Mucosa of descending colon (tissue), 3 donors: Measurements from ENCODE around the gene VIT. TPM values are rescaled to one million over a fixed set of nuclear protein-coding genes. Genes with fewer than 3 reads are reported as not detected.
A peak's percentile ranks its signal among the peaks of the same experiment; 100 is the strongest.
"Not testable (repeated sequence)": the region's sequence is repeated elsewhere in the genome, so short reads cannot be mapped to it uniquely, and the experiment has no call there.

Experiments used
- ATAC-seq: fragments of 200-7000 bp; cut with Tn5 transposase; one replicate; pipeline ENCODE4 v1.9.1; 2020; ENCODE audit warnings: mild to moderate bottlenecking, moderate library complexity
- DNase-seq, 3 donors: peaks; one replicate each; pipeline ENCODE4 v3.0.0-alpha.2; 2020
- H3K36me3 ChIP-seq: fragments of 200-600 bp; one replicate; pipeline ENCODE4 v1.8.0; 2021; ENCODE audit warnings: low read depth, mild to moderate bottlenecking
- H3K4me1 ChIP-seq: fragments of 200-600 bp; one replicate; pipeline ENCODE4 v1.8.0; 2021; ENCODE audit warnings: low read depth, mild to moderate bottlenecking
- H3K4me3 ChIP-seq: fragments of 200-600 bp; one replicate; pipeline ENCODE4 v1.8.0; 2021; ENCODE audit warnings: mild to moderate bottlenecking
- H3K9me3 ChIP-seq: fragments of 200-600 bp; one replicate; pipeline ENCODE4 v1.8.0; 2021; ENCODE audit warnings: mild to moderate bottlenecking
- intact Hi-C, 2 donors: fragments of 100-400 bp; cut with DNase I in 1 of 2; cut with micrococcal nuclease in 1 of 2; formaldehyde crosslinking; loops; one replicate each; pipeline versions ENCODE4 v1.11.0 to v1.11.1; 2022; cut with DNase I, micrococcal nuclease
- total RNA-seq, 3 donors: library from RNA; stranded (reverse); fragmentation: NEBNext Ultra II Directional in 2 of 3; extraction: Animal tissue kit (Norgen Biotek cat#: 25700) in 2 of 3; gene quantifications; one replicate each; pipeline versions ENCODE4 v1.2.1 to v1.2.4, GENCODE V29; 2021 to 2023
- TF ChIP-seq, protein P1 (sequence below): fragments of 200-600 bp; IDR thresholded peaks from one replicate; pipeline ENCODE4 v1.8.0; 2022; ENCODE audit warnings: antibody characterized with exemption, mild to moderate bottlenecking
- donor health status: DM: no; HTN: no; CAD: no; lungs with moderate emphysema.
- donor health status: DM: no; HTN: no; CAD: no.
- donor health status: DM: no; HTN: yes; CAD: no.

The VIT gene
- total RNA-seq, 3 donors from 2014 or later, result 1.3 to 3.5 TPM; not detected in 1

DNA sequence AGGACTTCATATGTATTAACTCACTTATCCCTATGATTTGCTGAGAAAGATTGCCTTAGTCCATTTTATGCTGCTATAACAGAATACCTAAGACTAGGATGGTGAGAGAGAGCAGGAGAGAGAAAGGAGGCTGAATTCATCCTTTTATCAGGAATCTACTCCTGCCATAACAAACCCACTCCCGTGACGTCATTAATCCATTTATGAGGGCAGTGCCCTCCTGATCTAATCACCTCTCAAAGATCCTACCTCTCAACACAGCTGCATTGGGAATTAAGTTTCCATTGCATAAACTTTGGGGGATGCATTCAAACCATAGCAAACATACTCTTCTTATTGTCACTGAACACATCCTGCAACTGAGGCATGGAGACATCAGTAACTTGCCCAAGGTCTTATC, 122.0 kb downstream of the VIT start:
- Histone ChIP-seq H3K36me3 (no peaks in the 10 kb centered on the region), H3K9me3 (no peaks in the 10 kb centered on the region), H3K4me3 (no peak overlapping the region), H3K4me1 (peaks cover 32% of the 10 kb centered on the region)
- TF ChIP-seq, protein P1, sequence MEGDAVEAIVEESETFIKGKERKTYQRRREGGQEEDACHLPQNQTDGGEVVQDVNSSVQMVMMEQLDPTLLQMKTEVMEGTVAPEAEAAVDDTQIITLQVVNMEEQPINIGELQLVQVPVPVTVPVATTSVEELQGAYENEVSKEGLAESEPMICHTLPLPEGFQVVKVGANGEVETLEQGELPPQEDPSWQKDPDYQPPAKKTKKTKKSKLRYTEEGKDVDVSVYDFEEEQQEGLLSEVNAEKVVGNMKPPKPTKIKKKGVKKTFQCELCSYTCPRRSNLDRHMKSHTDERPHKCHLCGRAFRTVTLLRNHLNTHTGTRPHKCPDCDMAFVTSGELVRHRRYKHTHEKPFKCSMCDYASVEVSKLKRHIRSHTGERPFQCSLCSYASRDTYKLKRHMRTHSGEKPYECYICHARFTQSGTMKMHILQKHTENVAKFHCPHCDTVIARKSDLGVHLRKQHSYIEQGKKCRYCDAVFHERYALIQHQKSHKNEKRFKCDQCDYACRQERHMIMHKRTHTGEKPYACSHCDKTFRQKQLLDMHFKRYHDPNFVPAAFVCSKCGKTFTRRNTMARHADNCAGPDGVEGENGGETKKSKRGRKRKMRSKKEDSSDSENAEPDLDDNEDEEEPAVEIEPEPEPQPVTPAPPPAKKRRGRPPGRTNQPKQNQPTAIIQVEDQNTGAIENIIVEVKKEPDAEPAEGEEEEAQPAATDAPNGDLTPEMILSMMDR, result no peak
- DNase-seq (no peak), ATAC-seq (no peak)
- intact Hi-C loops, result no loop called here

DNA sequence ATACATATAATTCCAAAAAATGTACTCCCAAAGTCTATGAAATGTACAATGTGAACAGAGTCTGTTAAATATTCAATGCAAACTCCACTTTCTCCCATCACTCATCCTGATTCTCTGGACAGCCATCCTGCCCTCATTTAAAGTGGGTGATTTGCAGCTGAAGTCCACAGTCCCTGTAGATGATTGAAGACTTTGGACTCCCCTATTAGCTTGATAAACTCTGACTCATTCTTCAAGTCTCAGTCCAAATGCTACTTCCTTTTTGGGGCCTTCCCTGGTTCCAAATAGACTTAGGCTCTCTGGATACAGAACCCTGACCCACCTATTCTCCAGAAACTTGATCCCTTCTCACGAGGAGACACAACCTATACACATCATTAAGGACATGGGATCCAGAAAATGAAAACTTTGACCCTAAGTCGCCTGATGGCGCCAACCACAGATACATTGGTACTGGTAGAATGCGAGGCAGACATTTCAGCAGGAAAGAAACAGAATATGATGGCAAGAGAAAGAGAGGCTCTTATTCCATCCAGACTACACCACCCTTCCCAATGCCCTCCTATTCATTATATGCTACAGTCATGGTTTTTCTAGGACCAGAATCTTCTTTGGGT, 122.7 kb downstream of the VIT start:
- H3K4me3 ChIP-seq, result no peak overlapping the region
- H3K4me1 ChIP-seq, result peaks cover 32% of the 10 kb centered on the region
- TF ChIP-seq, protein P1, result no peak
- no peaks in the 10 kb centered on the region for H3K9me3 ChIP-seq
- ATAC-seq (peak; percentile 51), DNase-seq (no peak)
- H3K36me3 ChIP-seq, result no peaks in the 10 kb centered on the region
- intact Hi-C loops, result no loop called here

GRCh38 chr2:36820942-36821605, 124.6 kb downstream of the VIT start:
- no peak overlapping the region for H3K4me3 ChIP-seq
- intact Hi-C loops, result no loop called here
- no peaks in the 10 kb centered on the region for H3K9me3 ChIP-seq
- DNase-seq, result peak in 1 of 3 donors; percentile 70
- peaks cover 32% of the 10 kb centered on the region for H3K4me1 ChIP-seq
- no peaks in the 10 kb centered on the region for H3K36me3 ChIP-seq
- ATAC-seq, result peak; percentile 93
- TF ChIP-seq, protein P1, result no peak

DNA sequence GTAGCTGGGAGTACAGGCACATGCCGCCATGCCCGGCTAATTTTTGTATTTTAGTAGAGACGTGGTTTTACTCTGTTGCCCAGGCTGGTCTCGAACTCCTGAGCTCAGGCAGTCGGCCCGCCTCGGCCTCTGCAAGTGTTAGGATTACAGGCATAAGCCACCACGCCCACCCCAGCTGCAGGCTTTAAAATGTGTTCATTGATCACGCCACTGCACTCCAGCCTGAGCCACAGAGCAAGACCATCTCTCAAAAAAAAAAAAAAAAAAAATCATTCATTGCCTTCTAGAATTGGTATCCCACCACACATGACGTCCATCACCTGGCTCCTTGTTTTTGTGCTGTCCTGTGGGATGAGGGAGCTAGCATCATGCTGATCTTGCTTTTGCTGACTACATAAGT, 127.4 kb downstream of the VIT start:
- TF ChIP-seq, protein P1, result no peak
- intact Hi-C loops, result no loop called here
- ATAC-seq (no peak), DNase-seq (no peak)
- no peak overlapping the region for H3K4me3 ChIP-seq
- H3K9me3 ChIP-seq, result no peaks in the 10 kb centered on the region
- H3K36me3 ChIP-seq, result no peaks in the 10 kb centered on the region
- H3K4me1 ChIP-seq, result peaks cover 24% of the 10 kb centered on the region

DNA sequence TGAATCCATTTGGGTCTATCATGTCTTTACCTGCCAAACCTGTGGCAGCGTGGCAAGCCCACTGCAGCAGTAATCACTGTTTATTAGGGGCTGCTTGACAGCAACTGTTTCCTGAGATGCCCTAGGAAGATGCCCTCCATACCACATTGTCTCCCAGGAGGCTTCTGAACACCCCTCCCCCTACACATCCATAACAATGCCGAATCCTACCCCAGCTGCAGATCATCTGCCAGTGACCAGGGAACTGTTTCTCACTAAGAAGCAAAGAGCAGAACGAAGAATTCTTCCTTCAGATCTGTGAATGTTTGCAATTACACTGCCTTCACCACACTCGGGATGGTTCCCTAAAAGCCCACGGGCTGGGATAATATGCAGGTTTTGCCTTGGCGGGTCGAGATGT, 127.8 kb downstream of the VIT start:
- ATAC-seq (no peak), DNase-seq (no peak)
- no peaks in the 10 kb centered on the region for H3K36me3 ChIP-seq
- H3K4me3 ChIP-seq, result no peak overlapping the region
- peaks cover 22% of the 10 kb centered on the region for H3K4me1 ChIP-seq
- TF ChIP-seq, protein P1, result no peak
- intact Hi-C loops, result no loop called here
- no peaks in the 10 kb centered on the region for H3K9me3 ChIP-seq

GRCh38 chr2:36824683-36825082, 128.2 kb downstream of the VIT start:
- H3K36me3 ChIP-seq, H3K9me3 ChIP-seq, ATAC-seq, H3K4me3 ChIP-seq, DNase-seq, intact Hi-C loops: not testable (repeated sequence)
- H3K4me1 ChIP-seq, result peaks cover 19% of the 10 kb centered on the region
